ENCODE data around the gene STAB2.

DNA sequence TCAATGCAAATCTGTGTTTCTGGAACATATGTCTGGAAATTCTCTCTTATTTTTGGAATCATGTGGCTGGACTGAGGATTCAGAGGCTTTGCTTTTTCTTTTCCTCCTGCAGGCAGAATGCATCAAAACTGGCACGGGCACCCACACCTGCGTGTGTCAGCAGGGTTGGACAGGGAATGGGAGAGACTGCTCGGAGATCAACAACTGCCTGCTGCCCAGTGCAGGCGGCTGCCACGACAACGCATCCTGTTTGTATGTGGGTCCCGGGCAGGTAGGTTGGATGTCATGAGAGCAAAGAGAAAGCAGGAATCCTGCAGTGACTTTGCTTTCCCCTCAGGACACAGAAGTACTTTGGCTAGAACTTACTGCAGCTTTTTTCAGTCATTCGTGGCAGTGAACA, 90.3 kb downstream of the STAB2 start:
- TF ChIP-seq, protein P1, sequence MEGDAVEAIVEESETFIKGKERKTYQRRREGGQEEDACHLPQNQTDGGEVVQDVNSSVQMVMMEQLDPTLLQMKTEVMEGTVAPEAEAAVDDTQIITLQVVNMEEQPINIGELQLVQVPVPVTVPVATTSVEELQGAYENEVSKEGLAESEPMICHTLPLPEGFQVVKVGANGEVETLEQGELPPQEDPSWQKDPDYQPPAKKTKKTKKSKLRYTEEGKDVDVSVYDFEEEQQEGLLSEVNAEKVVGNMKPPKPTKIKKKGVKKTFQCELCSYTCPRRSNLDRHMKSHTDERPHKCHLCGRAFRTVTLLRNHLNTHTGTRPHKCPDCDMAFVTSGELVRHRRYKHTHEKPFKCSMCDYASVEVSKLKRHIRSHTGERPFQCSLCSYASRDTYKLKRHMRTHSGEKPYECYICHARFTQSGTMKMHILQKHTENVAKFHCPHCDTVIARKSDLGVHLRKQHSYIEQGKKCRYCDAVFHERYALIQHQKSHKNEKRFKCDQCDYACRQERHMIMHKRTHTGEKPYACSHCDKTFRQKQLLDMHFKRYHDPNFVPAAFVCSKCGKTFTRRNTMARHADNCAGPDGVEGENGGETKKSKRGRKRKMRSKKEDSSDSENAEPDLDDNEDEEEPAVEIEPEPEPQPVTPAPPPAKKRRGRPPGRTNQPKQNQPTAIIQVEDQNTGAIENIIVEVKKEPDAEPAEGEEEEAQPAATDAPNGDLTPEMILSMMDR (IDR thresholded peaks at IDR 0.05): no peak
- no peak for TF ChIP-seq ZFX (IDR thresholded peaks at IDR 0.05; ENCODE audit: borderline replicate concordance)
